SK-N-MC (cell line): ENCODE measurements around the gene TSHZ3.

Experiments
- EZH2 ChIP-seq: fragments of 200-600 bp; sonication (generic); IDR thresholded peaks from one replicate; pipeline ENCODE4 v1.6.1; 2017; ENCODE audit warnings: antibody characterized with exemption
- POLR2AphosphoS5 ChIP-seq: IDR thresholded peaks from 2 replicates; pipeline ENCODE4 v1.6.1; 2012; ENCODE audit warnings: mild to moderate bottlenecking, low read depth, low read length, borderline replicate concordance

DNA sequence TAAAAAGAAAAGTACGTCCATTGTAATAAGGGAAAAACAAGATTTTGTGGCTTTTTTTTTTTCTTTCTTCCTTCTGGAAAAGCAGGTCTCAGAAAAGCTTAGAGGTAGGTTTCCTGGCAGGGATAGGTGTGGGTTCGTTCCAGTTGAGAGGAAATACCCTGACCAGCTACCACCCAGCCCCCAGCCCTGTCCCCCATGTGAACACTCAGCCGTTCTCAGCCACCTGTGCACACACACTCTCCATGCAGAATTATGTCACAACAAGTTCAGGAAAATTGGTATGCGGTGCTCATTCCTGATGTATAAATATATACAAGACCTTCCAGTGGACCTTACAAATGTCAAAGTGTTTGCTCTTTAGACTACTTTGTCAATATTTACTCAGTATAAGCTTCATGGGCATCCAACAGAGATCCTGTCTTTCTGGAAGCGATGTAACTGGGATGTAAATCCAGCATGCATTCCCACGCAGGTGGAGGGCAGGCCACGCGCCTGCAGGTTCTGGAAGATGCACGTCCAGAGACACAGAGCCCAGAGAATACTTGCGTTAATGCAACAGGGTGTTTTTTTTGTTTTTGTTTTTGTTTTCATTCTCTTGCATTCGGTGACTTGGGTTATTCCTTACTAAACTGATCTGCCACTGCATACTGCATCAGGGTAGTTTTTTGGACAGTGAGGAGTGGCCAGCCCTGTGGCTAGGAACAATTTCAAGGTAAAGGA lies 68.8 kb downstream of the TSHZ3 start:
- no peak for TF ChIP-seq EZH2
- TF ChIP-seq POLR2AphosphoS5: no peak
